ENCODE measurements around the gene EBP. TPM values are rescaled to one million over a fixed set of nuclear protein-coding genes. Genes with fewer than 3 reads are reported as not detected.

Gene EBP
- 1 to 10 TPM; 3.8 to 8.1 (median 6.4) TPM for total RNA-seq
- 10 to 100 TPM in 1 of 3 donors, 1 to 10 TPM in 2; 8.7 to 11.9 (median 9.7) TPM for polyA plus RNA-seq
- long read RNA-seq, donor 1 = 0 reads
- long read RNA-seq, donor 2, partial matches to known transcripts = 0 of 3 reads
- long read RNA-seq, donor 2, other reads (novel, unspliced or antisense) = 0 of 3 reads

GRCh38 chrX:48521353-48522243, at the start of gene EBP:
EBP (plus strand) TSS chrX:48521808; CDS start chrX:48523772, 1,964 bp downstream.
- Histone ChIP-seq H3K9me3 (no peaks in the 10 kb centered on the region), H3K27ac (peak within 1 kb of the TSS; percentile 5), H3K27me3 (ENCODE audit: insufficient read depth in 3 of 3, low read length in 2 of 3) (no peaks in the 10 kb centered on the region), H3K4me1 (no peaks in the 10 kb centered on the region), H3K4me3 (peak within 1 kb of the TSS; percentile 70), H3K36me3 (ENCODE audit: insufficient read depth in 1 of 2, low read depth in 1 of 2) (no peaks in the 10 kb centered on the region)
- DNase-seq (peak; percentile 86 to 91), ATAC-seq (peak; percentile 97 to 100 (median 99))
- intact Hi-C loops (cut with DNase I) = no loop called here
- WGBS, 3 donors = 1 to 30% (median 2%) methylated on average over 27 to 66 of the region's 66 CpGs
- TF ChIP-seq CTCF (IDR thresholded peaks at IDR 0.05) = no peak

GRCh38 chrX:48472225-48472624, 49.4 kb upstream of the EBP start:
- H3K27me3 ChIP-seq (ENCODE audit: insufficient read depth in 3 of 3, low read length in 2 of 3) = peaks cover 0 to 4% (median 0%) of the 10 kb centered on the region in 3 donors
- 45 to 62% (median 45%) methylated on average over 5 to 9 of the region's 9 CpGs for WGBS, 3 donors
- H3K4me1 ChIP-seq = no peaks in the 10 kb centered on the region
- DNase-seq (no peak), ATAC-seq (no peak)
- no peaks in the 10 kb centered on the region for H3K9me3 ChIP-seq
- H3K36me3 ChIP-seq (ENCODE audit: insufficient read depth in 1 of 2, low read depth in 1 of 2) = no peaks in the 10 kb centered on the region
- no peak for TF ChIP-seq CTCF (IDR thresholded peaks at IDR 0.05)
- intact Hi-C loops (cut with DNase I) = loop anchor here in 1 of 2 donors (10.0 kb wide), 1 partner anchor 397 kb away; the partner anchor contains the start of gene ZNF630
- H3K27ac ChIP-seq = no peak overlapping the region
- no peak overlapping the region for H3K4me3 ChIP-seq

- ATAC-seq = no peak
- TF ChIP-seq CTCF (IDR thresholded peaks at IDR 0.05) = no peak
Measured at GRCh38 chrX:48472851-48473703, 48.5 kb upstream of the EBP start.

GRCh38 chrX:48473704-48473990, 48.0 kb upstream of the EBP start:
- H3K27ac ChIP-seq = no peak overlapping the region
- no peak overlapping the region for H3K4me3 ChIP-seq
- H3K9me3 ChIP-seq = no peaks in the 10 kb centered on the region
- TF ChIP-seq CTCF (IDR thresholded peaks at IDR 0.05) = no peak
- no peaks in the 10 kb centered on the region for H3K36me3 ChIP-seq (ENCODE audit: insufficient read depth in 1 of 2, low read depth in 1 of 2)
- intact Hi-C loops (cut with DNase I) = loop anchor here in 1 of 2 donors (10.0 kb wide), 1 partner anchor 399 kb away; the partner anchor contains the start of gene ZNF630
- 71 to 82% (median 78%) methylated on average over 6 to 9 of the region's 9 CpGs for WGBS, 3 donors
- no peak for ATAC-seq
- H3K27me3 ChIP-seq (ENCODE audit: insufficient read depth in 3 of 3, low read length in 2 of 3) = no peaks in the 10 kb centered on the region
- no peaks in the 10 kb centered on the region for H3K4me1 ChIP-seq
- no peak for DNase-seq

More at GRCh38 chrX:48472851-48473703, 48.5 kb upstream of the EBP start:
- Histone ChIP-seq H3K9me3 (no peaks in the 10 kb centered on the region), H3K4me3 (no peak overlapping the region), H3K36me3 (ENCODE audit: insufficient read depth in 1 of 2, low read depth in 1 of 2) (no peaks in the 10 kb centered on the region), H3K27ac (no peak overlapping the region), H3K27me3 (ENCODE audit: insufficient read depth in 3 of 3, low read length in 2 of 3) (no peaks in the 10 kb centered on the region), H3K4me1 (no peaks in the 10 kb centered on the region)
- 45 to 52% (median 52%) methylated on average over 12 of the region's 12 CpGs for WGBS, 3 donors
- intact Hi-C loops (cut with DNase I) = loop anchor here in 1 of 2 donors (10.0 kb wide), 1 partner anchor 398 kb away; the partner anchor contains the start of gene ZNF630
- no peak for DNase-seq

All from psoas muscle (tissue), 8 donors.